ENCODE results near the gene TIGD1. TPM values are rescaled to one million over a fixed set of nuclear protein-coding genes. Genes with fewer than 3 reads are reported as not detected.

The TIGD1 gene
- total RNA-seq, 1 donor from 2014 or later, result 12.0 TPM

DNA sequence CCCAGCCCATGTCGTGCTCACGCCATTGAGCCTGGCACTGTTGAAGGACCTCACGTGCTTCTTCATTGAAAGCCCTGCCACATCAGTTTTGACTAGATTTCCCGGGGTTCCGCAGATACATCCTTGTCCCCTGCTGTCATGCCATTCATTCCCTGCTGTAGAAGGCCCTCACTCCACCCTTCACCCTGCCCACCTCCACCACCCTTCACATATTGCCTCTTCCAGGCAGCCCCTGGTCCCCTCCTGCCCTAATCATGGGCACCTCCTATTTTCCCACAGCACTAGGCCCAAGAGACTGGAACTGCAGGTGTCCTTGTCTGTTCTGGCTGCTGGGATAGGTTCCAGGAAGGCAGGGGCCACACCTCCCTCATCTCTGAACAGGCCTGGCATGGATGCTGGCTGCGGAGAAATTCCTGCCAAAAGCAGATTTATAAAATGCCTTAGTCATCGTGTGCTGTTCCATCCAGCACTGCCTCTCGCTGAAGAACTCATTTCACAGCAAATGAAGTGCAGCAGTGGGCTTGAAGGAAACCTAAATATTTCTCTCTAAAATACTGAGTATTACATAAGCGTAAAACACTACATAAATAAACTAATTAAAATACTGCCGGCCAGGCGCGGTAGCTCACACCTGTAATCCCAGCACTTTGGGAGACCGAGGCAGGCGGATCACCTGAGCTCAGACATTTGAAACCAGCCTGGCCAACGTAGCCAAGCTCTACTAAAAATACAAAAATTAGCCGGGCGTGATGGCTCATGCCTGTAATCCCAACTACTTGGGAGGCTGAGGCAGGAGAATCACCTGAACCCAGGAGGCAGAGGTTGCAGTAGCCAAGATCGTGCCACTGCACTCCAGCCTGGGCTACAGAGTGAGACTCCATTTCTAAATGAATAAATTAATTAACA, 38.6 kb upstream of the TIGD1 start:
- TF ChIP-seq, protein P1, sequence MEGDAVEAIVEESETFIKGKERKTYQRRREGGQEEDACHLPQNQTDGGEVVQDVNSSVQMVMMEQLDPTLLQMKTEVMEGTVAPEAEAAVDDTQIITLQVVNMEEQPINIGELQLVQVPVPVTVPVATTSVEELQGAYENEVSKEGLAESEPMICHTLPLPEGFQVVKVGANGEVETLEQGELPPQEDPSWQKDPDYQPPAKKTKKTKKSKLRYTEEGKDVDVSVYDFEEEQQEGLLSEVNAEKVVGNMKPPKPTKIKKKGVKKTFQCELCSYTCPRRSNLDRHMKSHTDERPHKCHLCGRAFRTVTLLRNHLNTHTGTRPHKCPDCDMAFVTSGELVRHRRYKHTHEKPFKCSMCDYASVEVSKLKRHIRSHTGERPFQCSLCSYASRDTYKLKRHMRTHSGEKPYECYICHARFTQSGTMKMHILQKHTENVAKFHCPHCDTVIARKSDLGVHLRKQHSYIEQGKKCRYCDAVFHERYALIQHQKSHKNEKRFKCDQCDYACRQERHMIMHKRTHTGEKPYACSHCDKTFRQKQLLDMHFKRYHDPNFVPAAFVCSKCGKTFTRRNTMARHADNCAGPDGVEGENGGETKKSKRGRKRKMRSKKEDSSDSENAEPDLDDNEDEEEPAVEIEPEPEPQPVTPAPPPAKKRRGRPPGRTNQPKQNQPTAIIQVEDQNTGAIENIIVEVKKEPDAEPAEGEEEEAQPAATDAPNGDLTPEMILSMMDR (IDR thresholded peaks at IDR 0.05; ENCODE audit: unreplicated experiment), result no peak
- Mint-ChIP-seq H3K36me3 (ENCODE audit: insufficient read depth) (peaks cover 10% of the 10 kb centered on the region), H3K9me3 (ENCODE audit: low read depth) (no peaks in the 10 kb centered on the region), H3K27ac (no peak overlapping the region), H3K4me3 (ENCODE audit: low read depth) (no peak overlapping the region), H3K27me3 (no peaks in the 10 kb centered on the region), H3K4me1 (ENCODE audit: low read depth) (no peaks in the 10 kb centered on the region)
- no peak for DNase-seq (ENCODE audit: low spot score, unreplicated experiment)

DNA sequence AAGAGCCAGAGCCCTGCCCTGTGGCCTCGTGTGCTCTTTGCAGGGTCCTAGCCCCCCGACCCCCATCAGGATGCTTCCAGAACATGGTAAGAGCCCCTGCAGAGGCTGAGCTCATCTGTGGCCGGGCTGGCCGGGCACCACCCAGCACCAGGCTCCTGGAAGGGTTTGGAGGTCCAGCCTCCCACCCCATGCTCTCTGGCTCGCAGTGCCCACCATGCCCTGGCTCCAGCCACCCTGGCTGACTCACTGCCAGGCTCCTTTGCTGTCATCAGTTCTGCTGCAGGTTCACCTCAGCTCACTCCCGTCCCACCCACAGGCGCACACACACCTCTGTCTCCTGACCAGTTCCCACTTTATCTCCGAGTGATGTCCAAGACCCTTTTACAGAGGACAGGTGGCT, 37.7 kb upstream of the TIGD1 start:
- TF ChIP-seq, protein P1 (IDR thresholded peaks at IDR 0.05; ENCODE audit: unreplicated experiment), result no peak
- Mint-ChIP-seq H3K27ac (no peak overlapping the region), H3K27me3 (no peaks in the 10 kb centered on the region), H3K36me3 (ENCODE audit: insufficient read depth) (peaks cover 11% of the 10 kb centered on the region), H3K4me1 (ENCODE audit: low read depth) (no peaks in the 10 kb centered on the region), H3K9me3 (ENCODE audit: low read depth) (no peaks in the 10 kb centered on the region), H3K4me3 (ENCODE audit: low read depth) (no peak overlapping the region)
- DNase-seq (ENCODE audit: low spot score, unreplicated experiment), result no peak

DNA sequence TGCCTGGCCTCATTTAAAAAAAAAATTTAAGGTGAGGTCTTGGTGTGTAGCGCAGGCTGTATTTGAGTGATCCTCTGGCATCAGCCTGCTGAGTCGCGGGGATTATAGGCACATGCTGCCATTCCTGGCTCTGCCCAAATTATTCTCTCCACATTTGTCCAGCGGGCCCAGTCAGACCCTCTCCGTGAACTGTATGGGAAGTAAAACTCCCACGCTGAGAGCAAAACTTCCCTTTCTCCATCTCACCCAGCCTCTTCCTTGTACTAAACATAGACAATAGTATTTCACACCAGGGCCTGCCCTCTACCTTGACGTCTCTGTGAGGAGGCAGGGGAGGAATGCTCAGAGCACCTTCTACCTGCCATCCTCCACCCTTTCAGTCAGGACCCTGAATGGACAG, 37.2 kb upstream of the TIGD1 start:
- H3K9me3 Mint-ChIP-seq (ENCODE audit: low read depth), result no peaks in the 10 kb centered on the region
- TF ChIP-seq, protein P1 (IDR thresholded peaks at IDR 0.05; ENCODE audit: unreplicated experiment), result no peak
- no peak overlapping the region for H3K27ac Mint-ChIP-seq

DNA sequence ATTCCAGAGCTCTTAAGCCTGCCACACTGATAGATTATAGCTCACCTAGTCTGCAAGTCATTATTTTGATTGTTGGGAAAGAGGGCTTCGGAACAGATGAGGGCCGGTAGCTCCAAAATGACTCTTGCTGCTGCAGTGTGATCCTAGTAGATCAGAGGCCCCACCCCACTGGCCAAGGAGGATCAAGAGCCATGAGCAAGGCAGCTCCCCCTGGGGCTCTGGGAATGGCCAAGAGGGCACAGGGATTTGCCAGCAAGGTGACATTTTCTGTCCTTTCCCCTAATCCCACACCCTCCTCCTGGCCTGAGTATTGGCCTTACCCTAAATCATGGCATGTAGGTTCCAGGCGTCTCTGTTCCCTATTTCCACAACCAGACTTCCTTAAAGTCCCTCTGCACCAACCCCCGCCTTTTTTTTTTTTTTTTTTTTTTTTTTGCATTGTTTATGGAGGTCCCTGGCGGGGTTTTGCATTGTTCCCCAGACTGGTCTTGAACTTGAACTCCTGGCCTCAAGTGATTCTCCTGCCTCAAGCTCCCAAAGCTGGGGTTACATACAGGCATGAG, 36.7 kb upstream of the TIGD1 start:
- peaks cover 11% of the 10 kb centered on the region for H3K36me3 Mint-ChIP-seq (ENCODE audit: insufficient read depth)

More for the DNA sequence above, 37.2 kb upstream of the TIGD1 start:
- Mint-ChIP-seq H3K27me3 (no peaks in the 10 kb centered on the region), H3K4me3 (ENCODE audit: low read depth) (no peak overlapping the region), H3K4me1 (ENCODE audit: low read depth) (no peaks in the 10 kb centered on the region), H3K36me3 (ENCODE audit: insufficient read depth) (peaks cover 11% of the 10 kb centered on the region)
- DNase-seq (ENCODE audit: low spot score, unreplicated experiment), result no peak

DNA sequence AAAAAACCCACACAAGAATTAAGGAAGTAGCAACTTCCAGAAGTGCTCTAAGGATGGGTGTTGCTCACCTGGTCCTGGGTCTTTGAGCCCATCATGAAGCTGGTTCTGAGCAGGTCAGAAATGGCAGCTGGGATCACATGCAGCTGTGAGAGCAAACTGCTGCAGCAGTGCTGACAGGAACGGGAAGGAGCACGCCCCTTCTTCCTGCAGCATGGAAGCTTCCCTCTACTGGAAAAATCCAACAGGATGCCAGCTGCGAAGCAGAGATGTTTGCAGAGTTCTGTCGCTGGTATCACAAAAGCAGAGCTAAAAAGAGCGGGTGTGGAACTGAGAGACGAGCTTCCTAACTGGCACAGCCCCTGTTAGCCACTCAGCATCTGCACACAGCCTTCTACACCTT, 33.9 kb upstream of the TIGD1 start:
- no peaks in the 10 kb centered on the region for H3K27me3 Mint-ChIP-seq
- TF ChIP-seq, protein P1 (IDR thresholded peaks at IDR 0.05; ENCODE audit: unreplicated experiment), result no peak
- no peak overlapping the region for H3K4me3 Mint-ChIP-seq (ENCODE audit: low read depth)
- H3K4me1 Mint-ChIP-seq (ENCODE audit: low read depth), result no peaks in the 10 kb centered on the region
- H3K27ac Mint-ChIP-seq, result no peak overlapping the region
- peaks cover 17% of the 10 kb centered on the region for H3K36me3 Mint-ChIP-seq (ENCODE audit: insufficient read depth)
- no peak for DNase-seq (ENCODE audit: low spot score, unreplicated experiment)
- H3K9me3 Mint-ChIP-seq (ENCODE audit: low read depth), result no peaks in the 10 kb centered on the region

More for the DNA sequence above, 36.7 kb upstream of the TIGD1 start:
- Mint-ChIP-seq H3K4me1 (ENCODE audit: low read depth) (no peaks in the 10 kb centered on the region), H3K27me3 (no peaks in the 10 kb centered on the region), H3K27ac (no peak overlapping the region), H3K9me3 (ENCODE audit: low read depth) (no peaks in the 10 kb centered on the region), H3K4me3 (ENCODE audit: low read depth) (no peak overlapping the region)
- TF ChIP-seq, protein P1 (IDR thresholded peaks at IDR 0.05; ENCODE audit: unreplicated experiment), result no peak
- no peak for DNase-seq (ENCODE audit: low spot score, unreplicated experiment)

Measured in progenitor cell of endocrine pancreas (in vitro differentiated cells).